Measurements from ENCODE around the gene HMCN1. TPM values are rescaled to one million over a fixed set of nuclear protein-coding genes. Genes with fewer than 3 reads are reported as not detected.

Gene HMCN1
- total RNA-seq, 1 experiment from 2014 or later = 0.23 TPM

DNA sequence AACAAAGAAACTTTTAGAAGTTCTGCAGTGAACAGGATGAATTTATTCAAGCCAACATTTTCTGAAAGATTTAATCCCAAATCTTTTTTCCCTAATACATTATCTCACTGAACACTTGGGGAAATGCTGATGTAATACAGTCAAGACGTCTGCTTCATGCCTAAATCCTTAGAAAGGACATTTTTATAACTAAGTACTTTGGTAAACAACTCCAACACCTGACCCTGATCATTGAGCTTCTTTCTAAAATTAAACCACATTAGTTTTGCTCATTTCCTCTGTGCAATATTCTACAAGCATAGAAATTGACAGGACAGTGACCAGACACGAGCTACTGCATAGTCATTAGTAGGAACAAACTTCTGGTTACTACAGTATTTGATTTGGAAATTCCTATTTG is 457.3 kb downstream of the HMCN1 start:
- Histone ChIP-seq H3K36me3 (ENCODE audit: control insufficient read depth, insufficient read depth, low read length) (no peaks in the 10 kb centered on the region), H3K27me3 (ENCODE audit: control insufficient read depth, insufficient read depth, low read length) (no peaks in the 10 kb centered on the region), H3K4me1 (ENCODE audit: control insufficient read depth, insufficient read depth, low read length) (no peaks in the 10 kb centered on the region), H3K4me3 (ENCODE audit: low read depth in 2 of 2, low read length in 2 of 2) (no peak overlapping the region), H3K27ac (ENCODE audit: low read length) (no peak overlapping the region), H3K9me3 (ENCODE audit: control insufficient read depth, insufficient read depth, low read depth, low read length) (no peaks in the 10 kb centered on the region)
- ATAC-seq (no peak), DNase-seq (ENCODE audit: low read depth, low spot score) (no peak)
- TF ChIP-seq, protein P1, sequence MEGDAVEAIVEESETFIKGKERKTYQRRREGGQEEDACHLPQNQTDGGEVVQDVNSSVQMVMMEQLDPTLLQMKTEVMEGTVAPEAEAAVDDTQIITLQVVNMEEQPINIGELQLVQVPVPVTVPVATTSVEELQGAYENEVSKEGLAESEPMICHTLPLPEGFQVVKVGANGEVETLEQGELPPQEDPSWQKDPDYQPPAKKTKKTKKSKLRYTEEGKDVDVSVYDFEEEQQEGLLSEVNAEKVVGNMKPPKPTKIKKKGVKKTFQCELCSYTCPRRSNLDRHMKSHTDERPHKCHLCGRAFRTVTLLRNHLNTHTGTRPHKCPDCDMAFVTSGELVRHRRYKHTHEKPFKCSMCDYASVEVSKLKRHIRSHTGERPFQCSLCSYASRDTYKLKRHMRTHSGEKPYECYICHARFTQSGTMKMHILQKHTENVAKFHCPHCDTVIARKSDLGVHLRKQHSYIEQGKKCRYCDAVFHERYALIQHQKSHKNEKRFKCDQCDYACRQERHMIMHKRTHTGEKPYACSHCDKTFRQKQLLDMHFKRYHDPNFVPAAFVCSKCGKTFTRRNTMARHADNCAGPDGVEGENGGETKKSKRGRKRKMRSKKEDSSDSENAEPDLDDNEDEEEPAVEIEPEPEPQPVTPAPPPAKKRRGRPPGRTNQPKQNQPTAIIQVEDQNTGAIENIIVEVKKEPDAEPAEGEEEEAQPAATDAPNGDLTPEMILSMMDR (IDR thresholded peaks at IDR 0.05) = no peak
- TF ChIP-seq, protein P2, sequence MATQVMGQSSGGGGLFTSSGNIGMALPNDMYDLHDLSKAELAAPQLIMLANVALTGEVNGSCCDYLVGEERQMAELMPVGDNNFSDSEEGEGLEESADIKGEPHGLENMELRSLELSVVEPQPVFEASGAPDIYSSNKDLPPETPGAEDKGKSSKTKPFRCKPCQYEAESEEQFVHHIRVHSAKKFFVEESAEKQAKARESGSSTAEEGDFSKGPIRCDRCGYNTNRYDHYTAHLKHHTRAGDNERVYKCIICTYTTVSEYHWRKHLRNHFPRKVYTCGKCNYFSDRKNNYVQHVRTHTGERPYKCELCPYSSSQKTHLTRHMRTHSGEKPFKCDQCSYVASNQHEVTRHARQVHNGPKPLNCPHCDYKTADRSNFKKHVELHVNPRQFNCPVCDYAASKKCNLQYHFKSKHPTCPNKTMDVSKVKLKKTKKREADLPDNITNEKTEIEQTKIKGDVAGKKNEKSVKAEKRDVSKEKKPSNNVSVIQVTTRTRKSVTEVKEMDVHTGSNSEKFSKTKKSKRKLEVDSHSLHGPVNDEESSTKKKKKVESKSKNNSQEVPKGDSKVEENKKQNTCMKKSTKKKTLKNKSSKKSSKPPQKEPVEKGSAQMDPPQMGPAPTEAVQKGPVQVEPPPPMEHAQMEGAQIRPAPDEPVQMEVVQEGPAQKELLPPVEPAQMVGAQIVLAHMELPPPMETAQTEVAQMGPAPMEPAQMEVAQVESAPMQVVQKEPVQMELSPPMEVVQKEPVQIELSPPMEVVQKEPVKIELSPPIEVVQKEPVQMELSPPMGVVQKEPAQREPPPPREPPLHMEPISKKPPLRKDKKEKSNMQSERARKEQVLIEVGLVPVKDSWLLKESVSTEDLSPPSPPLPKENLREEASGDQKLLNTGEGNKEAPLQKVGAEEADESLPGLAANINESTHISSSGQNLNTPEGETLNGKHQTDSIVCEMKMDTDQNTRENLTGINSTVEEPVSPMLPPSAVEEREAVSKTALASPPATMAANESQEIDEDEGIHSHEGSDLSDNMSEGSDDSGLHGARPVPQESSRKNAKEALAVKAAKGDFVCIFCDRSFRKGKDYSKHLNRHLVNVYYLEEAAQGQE (IDR thresholded peaks at IDR 0.05; ENCODE audit: insufficient read depth in 1 of 2, low read depth in 2 of 2, low read length in 1 of 2) = no peak
- TF ChIP-seq POLR2AphosphoS5 (IDR thresholded peaks at IDR 0.05; ENCODE audit: low read depth, low read length) (no peak), SIN3A (IDR thresholded peaks at IDR 0.05; ENCODE audit: borderline replicate concordance, insufficient read depth, low read depth, low read length) (no peak), TCF7L2 (IDR thresholded peaks at IDR 0.05; ENCODE audit: low read depth, low read length) (no peak)
- intact Hi-C loops (cut with micrococcal nuclease; ENCODE audit: unreplicated experiment) (no loop called here), in situ Hi-C loops (cut with HindIII; ENCODE audit: low pct_unique_long_range_greater_than_20kb, low sequenced_read_pairs) (no loop called here)
- BruUV-seq (replicated peaks) = no TSS peak
- CTCF ChIA-PET = no interaction called here
- POLR2A ChIA-PET = no interaction called here

DNA sequence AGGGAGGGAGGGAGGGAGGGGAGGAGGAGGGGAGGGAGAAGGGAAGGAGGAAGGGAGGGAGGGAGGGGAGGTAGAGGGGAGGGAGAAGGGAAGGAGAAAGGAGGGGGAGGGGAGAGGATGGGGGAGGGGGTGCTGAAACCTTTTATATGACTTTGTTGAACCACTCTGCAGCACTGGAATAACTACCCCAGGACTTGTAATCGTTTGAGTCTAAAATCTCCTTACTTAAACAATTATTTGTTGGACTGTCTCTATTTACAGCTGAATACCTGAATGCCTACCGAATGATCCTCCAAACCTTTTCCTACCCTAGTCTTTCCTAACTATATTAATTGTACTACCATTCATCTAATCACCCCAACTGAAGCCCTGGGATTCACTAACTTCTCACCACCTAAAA is 459.0 kb downstream of the HMCN1 start:
- no peaks in the 10 kb centered on the region for H3K27me3 ChIP-seq (ENCODE audit: control insufficient read depth, insufficient read depth, low read length)
- TF ChIP-seq POLR2AphosphoS5 (IDR thresholded peaks at IDR 0.05; ENCODE audit: low read depth, low read length) (no peak), SIN3A (IDR thresholded peaks at IDR 0.05; ENCODE audit: borderline replicate concordance, insufficient read depth, low read depth, low read length) (no peak), TCF7L2 (IDR thresholded peaks at IDR 0.05; ENCODE audit: low read depth, low read length) (no peak)
- TF ChIP-seq, protein P1 (IDR thresholded peaks at IDR 0.05) = no peak
- TF ChIP-seq, protein P2 (IDR thresholded peaks at IDR 0.05; ENCODE audit: insufficient read depth in 1 of 2, low read depth in 2 of 2, low read length in 1 of 2) = no peak
- BruUV-seq (replicated peaks) = no TSS peak
- ChIA-PET CTCF (no interaction called here), POLR2A (interaction anchor here (0.6 kb wide), 1 partner anchor 1668 kb away, joined by 3 read pairs; no protein-coding TSS in a partner anchor)
- intact Hi-C loops (cut with micrococcal nuclease; ENCODE audit: unreplicated experiment) = no loop called here
- H3K4me1 ChIP-seq (ENCODE audit: control insufficient read depth, insufficient read depth, low read length) = no peaks in the 10 kb centered on the region
- H3K9me3 ChIP-seq (ENCODE audit: control insufficient read depth, insufficient read depth, low read depth, low read length) = no peaks in the 10 kb centered on the region
- in situ Hi-C loops (cut with HindIII; ENCODE audit: low pct_unique_long_range_greater_than_20kb, low sequenced_read_pairs) = no loop called here
- H3K36me3 ChIP-seq (ENCODE audit: control insufficient read depth, insufficient read depth, low read length) = no peaks in the 10 kb centered on the region
- DNase-seq (ENCODE audit: low read depth, low spot score) (no peak), ATAC-seq (no peak)
- H3K4me3 ChIP-seq (ENCODE audit: low read depth in 2 of 2, low read length in 2 of 2) = no peak overlapping the region
- H3K27ac ChIP-seq (ENCODE audit: low read length) = no peak overlapping the region

Measured in Panc1 (cell line).